ENCODE results near the gene DIABLO.

DNA sequence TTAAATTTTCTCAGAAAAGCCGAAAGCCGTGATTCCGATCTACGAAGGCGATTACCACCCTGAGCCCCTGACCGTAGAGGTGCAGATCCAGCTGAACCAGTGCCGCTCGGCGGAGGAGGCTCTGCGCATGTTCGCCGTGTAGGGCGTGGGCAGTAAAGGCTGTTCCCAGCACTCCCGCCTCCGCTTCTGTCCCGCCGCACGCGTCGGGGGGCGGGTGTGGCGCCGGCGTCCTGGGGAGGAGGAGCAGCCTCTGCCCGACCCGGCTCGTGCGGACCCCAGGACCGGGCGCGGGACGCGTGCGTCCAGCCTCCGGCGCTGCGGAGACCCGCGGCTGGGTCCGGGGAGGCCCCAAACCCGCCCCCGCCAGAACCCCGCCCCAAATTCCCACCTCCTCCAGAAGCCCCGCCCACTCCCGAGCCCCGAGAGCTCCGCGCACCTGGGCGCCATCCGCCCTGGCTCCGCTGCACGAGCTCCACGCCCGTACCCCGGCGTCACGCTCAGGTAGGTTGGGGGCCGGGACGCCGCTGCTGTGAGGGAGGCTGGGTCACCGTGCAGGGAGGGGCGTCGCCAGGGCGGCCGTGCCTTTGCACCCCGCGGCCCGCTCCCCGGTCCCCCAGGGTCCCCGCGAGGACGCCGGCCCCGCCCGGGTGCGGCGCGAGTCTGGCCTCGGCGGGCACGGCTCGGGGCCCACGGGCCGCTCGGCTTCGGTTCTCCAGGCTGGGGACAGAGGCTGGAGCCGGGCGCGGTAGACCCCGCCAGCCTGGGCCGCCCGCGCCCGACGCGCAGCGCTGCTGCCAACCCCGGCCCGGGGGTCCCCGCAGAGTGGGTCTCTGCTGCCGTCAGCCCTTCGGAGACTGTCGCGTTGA lies 22.3 kb downstream of the DIABLO start, which contains the start of gene B3GNT4:
- TF ChIP-seq EZH2 (IDR thresholded peaks at IDR 0.05; ENCODE audit: low read depth), result no peak
- TF ChIP-seq, protein P1, sequence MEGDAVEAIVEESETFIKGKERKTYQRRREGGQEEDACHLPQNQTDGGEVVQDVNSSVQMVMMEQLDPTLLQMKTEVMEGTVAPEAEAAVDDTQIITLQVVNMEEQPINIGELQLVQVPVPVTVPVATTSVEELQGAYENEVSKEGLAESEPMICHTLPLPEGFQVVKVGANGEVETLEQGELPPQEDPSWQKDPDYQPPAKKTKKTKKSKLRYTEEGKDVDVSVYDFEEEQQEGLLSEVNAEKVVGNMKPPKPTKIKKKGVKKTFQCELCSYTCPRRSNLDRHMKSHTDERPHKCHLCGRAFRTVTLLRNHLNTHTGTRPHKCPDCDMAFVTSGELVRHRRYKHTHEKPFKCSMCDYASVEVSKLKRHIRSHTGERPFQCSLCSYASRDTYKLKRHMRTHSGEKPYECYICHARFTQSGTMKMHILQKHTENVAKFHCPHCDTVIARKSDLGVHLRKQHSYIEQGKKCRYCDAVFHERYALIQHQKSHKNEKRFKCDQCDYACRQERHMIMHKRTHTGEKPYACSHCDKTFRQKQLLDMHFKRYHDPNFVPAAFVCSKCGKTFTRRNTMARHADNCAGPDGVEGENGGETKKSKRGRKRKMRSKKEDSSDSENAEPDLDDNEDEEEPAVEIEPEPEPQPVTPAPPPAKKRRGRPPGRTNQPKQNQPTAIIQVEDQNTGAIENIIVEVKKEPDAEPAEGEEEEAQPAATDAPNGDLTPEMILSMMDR (conservative IDR thresholded peaks at IDR 0.05), result no peak

All from PC-9 (cell line).